ENCODE measurements around the gene SPTBN2.

Gene SPTBN2

DNA sequence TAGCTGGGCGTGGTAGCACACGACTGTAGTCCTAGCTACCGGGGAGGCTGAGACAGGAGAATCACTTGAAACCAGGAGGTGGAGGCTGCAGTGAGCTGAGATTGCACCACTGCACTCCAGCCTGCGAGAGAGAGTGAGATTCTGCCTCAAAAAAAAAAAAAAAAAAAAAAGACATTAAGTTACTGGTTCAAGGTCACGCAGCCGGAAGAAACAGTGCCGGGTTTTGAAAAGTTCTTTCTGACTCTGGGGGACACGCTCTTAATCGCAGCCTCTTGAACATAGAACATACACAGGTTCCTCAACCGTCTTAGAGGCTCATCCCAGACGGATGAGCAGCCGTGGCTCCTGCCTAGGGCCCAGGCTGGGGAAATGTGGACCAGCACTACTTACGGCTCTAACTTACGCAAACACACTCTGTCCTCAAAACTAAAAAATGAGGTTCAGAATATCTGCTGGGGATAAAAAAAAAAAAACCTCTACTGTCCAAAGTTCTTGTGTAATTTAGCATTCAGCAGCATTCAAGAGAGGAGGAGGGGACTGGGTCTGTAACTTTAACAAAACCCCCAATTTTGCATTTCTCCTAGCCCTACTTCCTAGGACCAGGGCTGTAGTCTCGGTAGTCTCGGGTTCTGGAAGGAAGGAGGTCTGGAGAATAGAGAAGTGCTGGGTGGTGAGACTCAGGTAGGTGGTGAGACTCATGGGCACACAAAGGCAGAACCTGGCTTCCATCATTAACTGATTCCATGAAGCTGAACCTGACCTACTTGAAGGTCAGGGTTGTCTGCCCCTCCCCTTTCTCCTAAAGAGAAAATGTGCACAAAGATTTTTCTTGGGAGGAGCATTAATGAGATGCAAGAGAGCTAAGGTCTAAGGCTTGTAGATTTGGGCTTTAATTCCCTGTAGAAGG is 6.0 kb downstream of the SPTBN2 start:
- H3K27me3 ChIP-seq (ENCODE audit: control insufficient read depth, insufficient read depth, low read length): peaks cover 24% of the 10 kb centered on the region
- H3K9me3 ChIP-seq (ENCODE audit: control insufficient read depth, low read length): no peaks in the 10 kb centered on the region
- H3K36me3 ChIP-seq (ENCODE audit: control insufficient read depth, insufficient read depth, low read length): no peaks in the 10 kb centered on the region
- H3K9ac ChIP-seq (ENCODE audit: low read length): no peak overlapping the region
- H3K4me1 ChIP-seq (ENCODE audit: control insufficient read depth, insufficient read depth, low read length): peaks cover 41% of the 10 kb centered on the region
- H3K4me3 ChIP-seq (ENCODE audit: low read length): no peak overlapping the region

DNA sequence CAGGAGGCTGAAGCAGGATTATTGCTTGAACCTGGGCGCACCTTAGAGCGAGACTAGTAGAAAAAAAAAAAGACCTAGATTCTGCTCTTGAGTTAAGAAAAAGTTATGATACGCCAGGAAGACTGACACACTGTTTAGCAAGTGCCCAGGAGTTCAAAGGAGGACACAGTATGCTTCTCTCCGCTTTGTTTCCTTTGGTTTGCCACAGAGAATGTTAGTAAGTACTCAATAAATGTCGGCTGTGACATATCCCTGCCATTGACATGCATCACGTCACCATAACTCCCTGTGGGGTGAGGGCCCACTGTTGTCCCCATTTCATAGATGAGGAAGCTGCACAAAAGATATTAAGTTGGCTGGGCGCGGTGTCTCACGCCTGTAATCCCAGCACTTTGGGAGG is 7.1 kb downstream of the SPTBN2 start:
- Histone ChIP-seq H3K9me3 (ENCODE audit: control insufficient read depth, low read length) (no peaks in the 10 kb centered on the region), H3K4me1 (ENCODE audit: control insufficient read depth, insufficient read depth, low read length) (peaks cover 39% of the 10 kb centered on the region), H3K27me3 (ENCODE audit: control insufficient read depth, insufficient read depth, low read length) (peaks cover 18% of the 10 kb centered on the region), H3K36me3 (ENCODE audit: control insufficient read depth, insufficient read depth, low read length) (no peaks in the 10 kb centered on the region), H3K4me3 (ENCODE audit: low read length) (no peak overlapping the region), H3K9ac (ENCODE audit: low read length) (no peak overlapping the region)

DNA sequence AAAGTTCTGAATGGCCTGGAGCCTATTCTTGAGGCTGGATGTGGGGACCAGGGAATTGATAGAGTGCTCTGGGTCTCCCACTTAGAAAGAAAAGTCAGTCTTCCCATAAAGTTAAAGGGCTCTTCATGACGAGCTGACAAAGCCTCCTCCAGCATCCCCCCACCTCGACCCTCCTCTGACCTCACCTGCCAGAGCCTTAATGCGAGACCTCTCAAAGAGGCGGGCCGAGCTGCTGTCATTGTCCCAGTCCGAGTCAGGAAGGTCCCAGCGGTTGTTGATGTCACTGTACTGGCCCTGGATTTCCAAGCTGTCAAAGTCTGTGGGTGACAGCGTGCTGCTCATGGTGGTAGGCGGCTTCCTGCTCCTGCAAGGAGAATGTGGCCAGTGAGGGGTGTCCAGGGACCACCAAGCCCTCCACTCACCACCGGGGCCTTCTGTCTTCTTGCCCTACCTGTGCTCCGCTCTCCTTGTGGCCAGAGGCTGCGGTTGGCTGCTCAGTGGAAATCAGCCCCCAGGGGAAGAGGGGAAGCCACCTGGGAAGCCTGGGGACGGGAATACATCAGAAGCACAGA is 8.0 kb downstream of the SPTBN2 start:
- peaks cover 36% of the 10 kb centered on the region for H3K4me1 ChIP-seq (ENCODE audit: control insufficient read depth, insufficient read depth, low read length)
- H3K9me3 ChIP-seq (ENCODE audit: control insufficient read depth, low read length): no peaks in the 10 kb centered on the region
- no peak overlapping the region for H3K4me3 ChIP-seq (ENCODE audit: low read length)
- no peak overlapping the region for H3K9ac ChIP-seq (ENCODE audit: low read length)
- H3K36me3 ChIP-seq (ENCODE audit: control insufficient read depth, insufficient read depth, low read length): no peaks in the 10 kb centered on the region
- H3K27me3 ChIP-seq (ENCODE audit: control insufficient read depth, insufficient read depth, low read length): peaks cover 8% of the 10 kb centered on the region

DNA sequence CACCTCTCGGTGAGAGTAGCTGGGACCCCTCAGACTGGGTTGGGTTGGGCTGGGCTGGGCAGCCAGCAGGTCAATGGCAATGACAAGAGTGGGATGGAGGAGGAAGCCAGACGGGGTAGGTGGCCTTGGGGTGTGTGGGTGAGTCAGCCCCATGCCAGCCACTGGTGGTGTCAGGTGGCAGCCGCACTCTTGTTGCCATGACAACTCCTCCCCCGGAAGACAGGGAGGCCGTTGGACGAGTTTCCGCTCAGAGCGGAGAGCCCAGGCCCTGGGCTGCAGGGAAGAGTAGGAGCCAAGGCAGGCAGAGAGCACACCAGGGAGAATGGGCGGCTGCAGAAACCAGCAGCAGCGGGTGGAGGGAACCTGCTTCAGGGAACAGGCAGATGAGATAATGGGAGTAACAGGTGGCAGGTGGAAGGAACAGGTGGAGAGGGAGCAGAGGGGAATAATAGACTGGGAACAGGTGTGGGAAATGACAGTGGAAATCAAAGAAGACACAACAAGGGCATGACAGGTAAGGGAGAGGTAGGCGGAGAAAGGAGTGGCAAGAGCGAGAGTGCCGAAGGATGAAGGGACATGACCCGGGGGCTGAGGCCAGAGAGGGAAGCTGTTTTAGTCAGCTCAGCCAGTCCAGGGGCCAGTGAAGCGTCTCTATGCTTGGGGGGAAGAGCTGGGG is 8.7 kb downstream of the SPTBN2 start:
- peak overlapping the region; percentile 12 for H3K9ac ChIP-seq (ENCODE audit: low read length)

DNA sequence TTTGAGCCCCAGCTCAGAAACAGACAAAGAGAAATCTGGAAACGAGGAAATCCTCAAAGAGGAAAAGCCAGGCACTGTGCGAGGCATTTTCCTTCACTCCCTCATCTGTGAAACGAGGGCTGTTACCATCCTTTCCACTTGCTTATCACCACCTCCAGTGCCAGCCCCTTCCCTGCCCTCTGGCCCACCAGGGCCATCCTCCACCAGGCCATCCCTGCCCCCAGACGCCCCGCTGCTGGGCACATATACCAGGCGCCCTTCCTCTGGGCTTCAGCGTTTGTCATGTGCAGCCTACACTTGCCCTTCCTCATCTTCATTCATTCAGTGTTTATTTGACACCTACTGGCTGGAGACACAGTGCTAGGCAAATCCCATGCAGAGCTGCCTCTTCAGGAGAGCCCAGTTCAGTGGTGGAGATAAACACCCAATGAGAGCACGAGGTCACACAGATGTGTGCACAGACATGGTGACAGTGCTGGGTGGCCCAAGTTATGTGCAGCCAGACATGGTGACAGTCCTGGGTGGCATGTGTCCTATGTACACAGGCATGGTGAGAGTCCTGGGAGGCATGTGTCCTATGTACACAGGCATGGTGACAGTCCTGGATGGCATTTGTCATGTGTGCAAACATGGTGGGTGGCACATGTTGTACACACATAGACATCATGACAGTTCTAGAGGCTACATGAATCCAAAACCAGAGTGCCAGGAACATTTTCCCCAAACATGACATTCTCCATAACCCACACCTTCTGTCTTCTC is 9.7 kb downstream of the SPTBN2 start:
- H3K4me3 ChIP-seq (ENCODE audit: low read length): no peak overlapping the region

More for the DNA sequence above, 8.7 kb downstream of the SPTBN2 start:
- Histone ChIP-seq H3K27me3 (ENCODE audit: control insufficient read depth, insufficient read depth, low read length) (peaks cover 3% of the 10 kb centered on the region), H3K36me3 (ENCODE audit: control insufficient read depth, insufficient read depth, low read length) (no peaks in the 10 kb centered on the region), H3K4me1 (ENCODE audit: control insufficient read depth, insufficient read depth, low read length) (peaks cover 36% of the 10 kb centered on the region), H3K9me3 (ENCODE audit: control insufficient read depth, low read length) (no peaks in the 10 kb centered on the region), H3K4me3 (ENCODE audit: low read length) (no peak overlapping the region)

DNA sequence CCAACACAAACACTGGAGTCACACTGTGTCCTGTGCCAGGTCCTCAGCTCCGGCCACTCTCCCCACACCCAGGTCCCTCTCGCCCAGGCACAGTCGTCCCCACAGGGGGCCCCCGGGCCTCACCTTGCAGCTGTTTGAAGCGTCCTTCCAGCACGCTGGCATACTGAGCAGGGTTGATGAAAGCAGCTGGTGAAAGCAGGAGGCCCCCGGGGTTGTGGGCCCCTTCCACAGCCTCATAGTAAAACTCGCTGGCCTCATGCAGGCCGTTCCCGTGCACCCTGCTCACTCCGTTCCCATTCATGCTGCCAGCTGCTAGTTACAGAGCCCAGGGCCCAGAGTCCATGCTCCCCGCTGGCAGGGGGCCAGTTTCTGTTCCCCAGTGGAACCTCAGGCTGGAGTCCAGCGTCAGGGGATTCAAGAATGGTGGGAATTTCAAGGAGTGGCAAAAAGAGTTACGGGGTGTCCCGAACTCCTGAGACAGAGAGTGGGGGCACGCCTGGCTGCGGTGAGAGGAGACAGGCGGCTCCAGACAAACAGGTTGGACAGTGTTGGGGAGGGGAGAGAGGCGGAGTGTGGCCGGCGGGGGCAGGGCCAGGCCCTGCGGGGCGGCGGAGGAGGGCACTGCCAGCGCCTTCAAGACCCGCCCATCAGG is 10.6 kb downstream of the SPTBN2 start:
- Histone ChIP-seq H3K9ac (ENCODE audit: low read length) (peak overlapping the region; percentile 43), H3K36me3 (ENCODE audit: control insufficient read depth, insufficient read depth, low read length) (no peaks in the 10 kb centered on the region), H3K4me1 (ENCODE audit: control insufficient read depth, insufficient read depth, low read length) (peaks cover 32% of the 10 kb centered on the region), H3K9me3 (ENCODE audit: control insufficient read depth, low read length) (no peaks in the 10 kb centered on the region), H3K27me3 (ENCODE audit: control insufficient read depth, insufficient read depth, low read length) (peaks cover 3% of the 10 kb centered on the region), H3K4me3 (ENCODE audit: low read length) (no peak overlapping the region)

More for the DNA sequence above, 9.7 kb downstream of the SPTBN2 start:
- Histone ChIP-seq H3K27me3 (ENCODE audit: control insufficient read depth, insufficient read depth, low read length) (peaks cover 3% of the 10 kb centered on the region), H3K9me3 (ENCODE audit: control insufficient read depth, low read length) (no peaks in the 10 kb centered on the region), H3K36me3 (ENCODE audit: control insufficient read depth, insufficient read depth, low read length) (no peaks in the 10 kb centered on the region), H3K9ac (ENCODE audit: low read length) (no peak overlapping the region), H3K4me1 (ENCODE audit: control insufficient read depth, insufficient read depth, low read length) (peaks cover 36% of the 10 kb centered on the region)

DNA sequence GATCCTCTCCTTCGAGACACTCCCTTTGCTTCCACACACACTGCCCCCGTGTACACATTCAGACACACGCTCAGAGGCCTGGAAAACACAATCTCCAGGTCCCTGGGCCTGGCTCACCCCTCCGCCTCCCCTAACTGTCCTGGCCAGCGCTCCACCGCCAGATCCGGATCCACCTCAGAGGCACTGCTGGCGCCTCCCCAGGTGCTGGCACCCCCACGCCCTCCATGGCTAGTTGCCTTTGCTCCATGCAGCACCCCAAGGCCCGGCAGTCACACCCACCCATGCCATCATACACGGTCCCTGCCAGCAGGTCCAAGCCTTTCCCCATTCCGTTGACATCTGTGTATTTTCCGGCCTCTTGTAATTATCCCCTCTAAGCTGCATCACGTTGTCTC is 11.1 kb downstream of the SPTBN2 start:
- H3K4me1 ChIP-seq (ENCODE audit: control insufficient read depth, insufficient read depth, low read length): peaks cover 32% of the 10 kb centered on the region
- peaks cover 3% of the 10 kb centered on the region for H3K27me3 ChIP-seq (ENCODE audit: control insufficient read depth, insufficient read depth, low read length)
- no peaks in the 10 kb centered on the region for H3K9me3 ChIP-seq (ENCODE audit: control insufficient read depth, low read length)
- H3K4me3 ChIP-seq (ENCODE audit: low read length): no peak overlapping the region
- no peaks in the 10 kb centered on the region for H3K36me3 ChIP-seq (ENCODE audit: control insufficient read depth, insufficient read depth, low read length)
- peak overlapping the region; percentile 43 for H3K9ac ChIP-seq (ENCODE audit: low read length)

DNA sequence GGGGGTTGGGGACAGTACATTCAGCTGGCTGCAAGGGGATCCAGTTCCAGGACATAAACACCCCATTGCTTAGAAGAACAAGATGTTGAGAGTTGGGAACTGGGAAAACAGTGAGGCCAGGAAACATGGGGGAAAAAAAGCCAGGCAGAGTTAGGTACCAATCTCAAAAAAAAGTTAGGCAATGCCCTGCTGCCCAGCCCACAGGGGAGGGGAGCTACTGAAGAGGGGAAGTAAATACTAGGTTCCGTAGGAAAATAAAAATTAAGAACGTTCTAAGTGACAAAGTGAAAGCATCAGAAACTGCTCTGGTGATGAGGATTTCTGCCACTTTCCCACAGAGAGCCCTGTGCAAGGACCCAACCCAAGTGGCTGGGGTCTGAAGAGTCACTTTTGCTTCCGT is 12.0 kb downstream of the SPTBN2 start:
- Histone ChIP-seq H3K36me3 (ENCODE audit: control insufficient read depth, insufficient read depth, low read length) (no peaks in the 10 kb centered on the region), H3K9me3 (ENCODE audit: control insufficient read depth, low read length) (no peaks in the 10 kb centered on the region), H3K4me1 (ENCODE audit: control insufficient read depth, insufficient read depth, low read length) (peaks cover 32% of the 10 kb centered on the region), H3K9ac (ENCODE audit: low read length) (no peak overlapping the region), H3K4me3 (ENCODE audit: low read length) (no peak overlapping the region), H3K27me3 (ENCODE audit: control insufficient read depth, insufficient read depth, low read length) (peaks cover 3% of the 10 kb centered on the region)

DNA sequence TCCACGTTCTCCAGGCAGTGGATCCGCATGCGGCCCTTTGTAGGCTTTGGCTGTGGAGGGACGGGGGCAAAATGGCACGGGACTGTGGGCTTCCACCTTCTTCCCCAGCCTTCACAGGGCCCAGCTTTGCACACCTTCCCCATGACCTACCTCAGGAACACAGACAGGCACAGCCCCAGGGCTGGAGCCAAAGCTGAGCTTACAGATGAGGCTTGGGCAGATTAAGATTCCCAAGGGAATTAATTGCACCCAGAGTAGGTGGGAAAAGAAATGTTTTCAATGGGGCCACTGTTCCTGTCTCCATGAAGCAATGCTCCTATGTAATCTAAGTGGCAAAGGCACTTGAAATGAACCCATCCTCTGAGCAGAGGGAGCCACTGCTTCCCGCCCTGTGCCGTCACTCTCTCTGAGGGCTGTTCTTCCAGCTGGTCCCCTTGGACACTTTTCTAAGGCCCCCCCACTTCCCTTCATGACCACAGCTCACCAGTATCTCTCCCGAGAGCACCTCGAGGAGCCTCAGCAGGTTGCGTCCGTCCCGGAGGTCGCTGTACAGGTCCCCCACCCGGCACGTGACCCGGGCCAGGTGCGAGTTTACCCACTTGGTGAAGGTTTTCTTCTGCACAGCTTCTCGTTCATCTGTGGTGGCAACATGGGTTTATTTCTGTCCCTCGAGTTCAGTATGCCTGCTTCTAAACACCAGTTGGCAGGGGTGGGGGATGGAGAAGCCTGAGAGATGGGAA is 13.5 kb downstream of the SPTBN2 start:
- Histone ChIP-seq H3K9me3 (ENCODE audit: control insufficient read depth, low read length) (no peaks in the 10 kb centered on the region), H3K27me3 (ENCODE audit: control insufficient read depth, insufficient read depth, low read length) (peaks cover 3% of the 10 kb centered on the region), H3K4me1 (ENCODE audit: control insufficient read depth, insufficient read depth, low read length) (peaks cover 29% of the 10 kb centered on the region), H3K4me3 (ENCODE audit: low read length) (no peak overlapping the region), H3K9ac (ENCODE audit: low read length) (no peak overlapping the region), H3K36me3 (ENCODE audit: control insufficient read depth, insufficient read depth, low read length) (no peaks in the 10 kb centered on the region)

DNA sequence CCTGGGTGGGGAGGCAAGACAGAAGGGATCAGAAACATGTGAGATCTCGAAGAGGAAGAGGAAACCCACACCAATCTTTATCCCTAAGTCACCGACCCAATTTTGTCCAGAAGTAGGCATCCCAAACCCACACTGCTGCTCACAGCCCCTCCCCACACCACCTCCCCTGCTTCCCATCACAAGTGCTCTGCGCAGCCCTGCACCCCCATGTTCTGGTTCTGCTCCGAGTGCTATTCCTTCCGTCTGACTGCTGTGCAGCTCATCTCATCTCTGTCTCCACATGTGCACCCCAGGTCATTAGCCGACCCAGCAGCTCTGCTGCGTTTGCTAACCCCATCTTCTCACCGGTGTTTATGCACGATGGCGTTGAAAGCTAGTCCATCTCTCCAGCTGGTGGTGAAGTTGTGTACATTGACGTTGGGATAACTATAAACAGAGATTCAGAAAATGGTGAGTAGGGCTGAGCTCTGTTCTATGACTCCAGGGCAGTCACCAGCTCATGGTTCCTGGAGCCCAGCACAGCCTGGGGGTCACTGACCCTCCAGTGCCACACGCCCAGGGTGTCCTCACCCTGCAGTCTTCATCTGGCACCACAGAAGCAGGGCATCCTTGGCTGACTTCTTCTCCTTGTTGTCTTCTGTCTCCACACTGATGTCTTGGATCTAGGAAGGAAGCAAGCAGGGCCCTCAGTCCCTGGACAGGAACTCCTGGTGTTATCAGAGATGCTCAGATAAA is 15.1 kb downstream of the SPTBN2 start:
- H3K36me3 ChIP-seq (ENCODE audit: control insufficient read depth, insufficient read depth, low read length): no peaks in the 10 kb centered on the region
- peaks cover 3% of the 10 kb centered on the region for H3K27me3 ChIP-seq (ENCODE audit: control insufficient read depth, insufficient read depth, low read length)
- no peaks in the 10 kb centered on the region for H3K9me3 ChIP-seq (ENCODE audit: control insufficient read depth, low read length)
- H3K4me3 ChIP-seq (ENCODE audit: low read length): no peak overlapping the region
- H3K4me1 ChIP-seq (ENCODE audit: control insufficient read depth, insufficient read depth, low read length): peaks cover 12% of the 10 kb centered on the region
- no peak overlapping the region for H3K9ac ChIP-seq (ENCODE audit: low read length)
